ENCODE measurements around the gene PALMD.

DNA sequence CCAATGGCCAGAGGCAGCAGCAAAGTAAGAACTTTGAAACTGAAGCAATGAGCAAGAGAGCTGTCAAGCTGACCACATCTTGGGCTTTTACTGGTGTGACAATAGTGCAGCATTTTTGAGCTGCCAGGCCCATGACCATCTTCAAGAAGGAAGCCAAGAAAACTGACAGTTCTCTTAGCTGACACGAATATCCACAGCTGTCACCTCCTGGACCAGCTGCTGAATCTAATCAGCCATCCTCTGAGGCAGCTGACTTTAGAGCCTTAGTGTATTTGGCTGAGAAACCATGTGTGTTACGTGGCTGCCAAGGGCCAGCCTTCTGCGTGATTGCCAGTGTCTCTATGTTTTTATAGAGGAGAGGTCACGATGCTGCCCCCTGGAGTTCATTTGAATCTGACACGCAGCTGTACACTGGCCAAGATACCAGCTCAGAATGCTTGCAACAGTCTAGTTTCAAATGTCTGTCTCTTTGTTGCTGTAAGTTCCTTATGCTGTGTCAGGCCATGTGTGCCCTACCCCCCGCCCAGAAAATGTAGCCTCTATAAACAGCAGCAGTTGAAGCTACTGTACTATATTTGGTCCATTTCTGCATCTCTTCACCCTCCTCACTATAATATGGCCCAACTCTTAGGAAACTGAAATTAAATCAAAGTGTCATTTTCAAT, 39.7 kb downstream of the PALMD start:
- TF ChIP-seq, protein P1, sequence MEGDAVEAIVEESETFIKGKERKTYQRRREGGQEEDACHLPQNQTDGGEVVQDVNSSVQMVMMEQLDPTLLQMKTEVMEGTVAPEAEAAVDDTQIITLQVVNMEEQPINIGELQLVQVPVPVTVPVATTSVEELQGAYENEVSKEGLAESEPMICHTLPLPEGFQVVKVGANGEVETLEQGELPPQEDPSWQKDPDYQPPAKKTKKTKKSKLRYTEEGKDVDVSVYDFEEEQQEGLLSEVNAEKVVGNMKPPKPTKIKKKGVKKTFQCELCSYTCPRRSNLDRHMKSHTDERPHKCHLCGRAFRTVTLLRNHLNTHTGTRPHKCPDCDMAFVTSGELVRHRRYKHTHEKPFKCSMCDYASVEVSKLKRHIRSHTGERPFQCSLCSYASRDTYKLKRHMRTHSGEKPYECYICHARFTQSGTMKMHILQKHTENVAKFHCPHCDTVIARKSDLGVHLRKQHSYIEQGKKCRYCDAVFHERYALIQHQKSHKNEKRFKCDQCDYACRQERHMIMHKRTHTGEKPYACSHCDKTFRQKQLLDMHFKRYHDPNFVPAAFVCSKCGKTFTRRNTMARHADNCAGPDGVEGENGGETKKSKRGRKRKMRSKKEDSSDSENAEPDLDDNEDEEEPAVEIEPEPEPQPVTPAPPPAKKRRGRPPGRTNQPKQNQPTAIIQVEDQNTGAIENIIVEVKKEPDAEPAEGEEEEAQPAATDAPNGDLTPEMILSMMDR (IDR thresholded peaks at IDR 0.05): peak in 1 of 3 experiments; percentile 25
- no peak for TF ChIP-seq POLR2A (IDR thresholded peaks at IDR 0.05)
